Neural progenitor cell (in vitro differentiated cells): ENCODE measurements around the gene XPO1. TPM values are rescaled to one million over a fixed set of nuclear protein-coding genes. Genes with fewer than 3 reads are reported as not detected.
"Not testable (repeated sequence)": the region's sequence is repeated elsewhere in the genome, so short reads cannot be mapped to it uniquely, and the experiment has no call there.

Source experiments
- DNase-seq: peaks from one replicate; pipeline ENCODE4 v3.0.0-alpha.2; 2016; ENCODE audit warnings: low spot score
- H2AFZ ChIP-seq: fragments of 200-600 bp; sonication (generic); replicated peaks from 2 replicates; pipeline ENCODE4 v1.6.1; 2016; ENCODE audit warnings: antibody characterized with exemption
- H3F3A ChIP-seq: fragments of 200-600 bp; sonication (generic); 2 replicates; pipeline ENCODE4 v1.6.1; 2016; ENCODE audit warnings: antibody characterized with exemption, low read depth
- H3K27ac ChIP-seq: fragments of 200-600 bp; sonication (generic); 2 replicates; pipeline ENCODE4 v1.5.1; 2016; ENCODE audit warnings: mild to moderate bottlenecking
- H3K27me3 ChIP-seq: fragments of 200-600 bp; sonication (generic); 2 replicates; pipeline ENCODE4 v1.6.1; 2016; ENCODE audit warnings: mild to moderate bottlenecking, moderate library complexity
- H3K36me3 ChIP-seq: fragments of 200-600 bp; sonication (generic); 2 replicates; pipeline ENCODE4 v1.5.1; 2016
- H3K4me1 ChIP-seq: fragments of 200-600 bp; sonication (generic); 2 replicates; pipeline ENCODE4 v1.6.1; 2016; ENCODE audit warnings: mixed run types
- H3K4me2 ChIP-seq: fragments of 200-600 bp; sonication (generic); 2 replicates; pipeline ENCODE4 v1.6.1; 2016
- H3K4me3 ChIP-seq: fragments of 200-600 bp; sonication (generic); 2 replicates; pipeline ENCODE4 v1.5.1; 2016
- H3K79me2 ChIP-seq: fragments of 200-600 bp; sonication (generic); 2 replicates; pipeline ENCODE4 v1.6.1; 2016; ENCODE audit warnings: low read depth
- H3K9ac ChIP-seq: fragments of 200-600 bp; sonication (generic); 2 replicates; pipeline ENCODE4 v1.6.1; 2016
- H3K9me3 ChIP-seq: fragments of 200-600 bp; sonication (generic); 2 replicates; pipeline ENCODE4 v1.5.1; 2016; ENCODE audit warnings: low read depth
- H4K20me1 ChIP-seq: fragments of 200-600 bp; sonication (generic); 2 replicates; pipeline ENCODE4 v1.6.1; 2016; ENCODE audit warnings: low read depth
- H3K27ac Mint-ChIP-seq: 3 replicates; pipeline ENCODE4 v1.8.0; 2021; ENCODE audit warnings: mixed read lengths
- H3K27me3 Mint-ChIP-seq: 2 replicates; pipeline ENCODE4 v1.8.0; 2022; ENCODE audit warnings: low read depth, mild to moderate bottlenecking, inconsistent platforms, moderate library complexity, mixed read lengths; ENCODE audit not compliant: insufficient read depth
- H3K36me3 Mint-ChIP-seq: 3 replicates; pipeline ENCODE4 v1.8.0; 2021; ENCODE audit warnings: mixed read lengths
- H3K4me1 Mint-ChIP-seq: 3 replicates; pipeline ENCODE4 v1.8.0; 2021; ENCODE audit warnings: mixed read lengths
- H3K4me3 Mint-ChIP-seq: 3 replicates; pipeline ENCODE4 v1.8.0; 2021; ENCODE audit warnings: mild to moderate bottlenecking, moderate library complexity, mixed read lengths
- H3K9me3 Mint-ChIP-seq: 3 replicates; pipeline ENCODE4 v1.8.0; 2020; ENCODE audit warnings: mixed read lengths
- EZH2 ChIP-seq: fragments of 200-600 bp; sonication (generic); IDR thresholded peaks from 2 replicates; pipeline ENCODE4 v1.6.1; 2017; ENCODE audit warnings: antibody characterized with exemption, mild to moderate bottlenecking, moderate library complexity
- EZH2phosphoT487 ChIP-seq: fragments of 200-600 bp; sonication (generic); IDR thresholded peaks from 2 replicates; pipeline ENCODE4 v1.6.1; 2017; ENCODE audit warnings: antibody characterized with exemption
- total RNA-seq: library from RNA; depleted of rRNA; stranded (reverse); fragments of >200 nt; gene quantifications from 2 replicates; pipeline ENCODE4 v1.2.3, GENCODE V29; 2015; ENCODE audit warnings: low replicate concordance
- TF ChIP-seq, protein P1 (sequence below): fragments of 200-600 bp; sonication (generic); IDR thresholded peaks from 2 replicates; pipeline ENCODE4 v1.5.1; 2017; ENCODE audit warnings: antibody characterized with exemption, mild to moderate bottlenecking

XPO1 gene
- total RNA-seq, 1 donor from 2014 or later, result 681 TPM

DNA sequence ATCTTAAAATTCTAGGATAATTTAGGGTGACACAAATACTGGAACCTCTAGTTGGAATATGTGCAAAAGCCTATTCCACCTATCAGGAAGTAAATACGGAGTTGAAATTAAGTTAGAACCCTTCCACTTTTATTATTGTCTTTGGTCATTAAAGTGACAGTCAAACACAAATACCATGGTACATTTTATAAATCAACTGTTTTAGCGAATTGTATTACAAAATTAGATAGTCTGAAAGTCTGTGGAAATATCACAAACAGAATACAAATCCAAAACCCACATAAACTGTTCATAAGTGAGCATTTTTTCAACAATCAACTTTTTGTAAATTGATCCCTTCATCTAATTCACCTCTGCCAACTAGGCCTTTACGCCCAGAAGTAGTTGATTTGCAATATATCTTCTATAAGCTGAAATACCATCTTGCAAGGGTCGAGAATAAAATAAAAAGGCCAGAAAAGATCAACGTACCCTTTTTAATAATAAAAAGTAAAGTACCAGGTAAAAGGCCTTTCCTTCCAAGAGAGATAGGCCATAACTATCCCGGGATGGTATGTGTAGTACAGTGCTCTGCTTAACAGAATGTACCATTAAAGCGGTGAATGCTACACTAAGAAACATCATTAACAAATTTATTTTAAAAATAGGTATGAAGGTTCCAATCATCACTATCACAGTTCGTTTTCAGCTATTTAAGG, 68.6 kb downstream of the XPO1 start:
- peak overlapping the region; percentile 96 for H3K4me3 Mint-ChIP-seq
- no peak for DNase-seq
- peaks cover 46% of the 10 kb centered on the region for H4K20me1 ChIP-seq
- no peaks in the 10 kb centered on the region for H3K9me3 Mint-ChIP-seq
- peaks cover 42% of the 10 kb centered on the region for H3F3A ChIP-seq
- H3K9me3 ChIP-seq, result no peaks in the 10 kb centered on the region
- peak overlapping the region; percentile 99 for H3K4me2 ChIP-seq
- H3K36me3 Mint-ChIP-seq, result peaks cover 9% of the 10 kb centered on the region
- TF ChIP-seq, protein P1, sequence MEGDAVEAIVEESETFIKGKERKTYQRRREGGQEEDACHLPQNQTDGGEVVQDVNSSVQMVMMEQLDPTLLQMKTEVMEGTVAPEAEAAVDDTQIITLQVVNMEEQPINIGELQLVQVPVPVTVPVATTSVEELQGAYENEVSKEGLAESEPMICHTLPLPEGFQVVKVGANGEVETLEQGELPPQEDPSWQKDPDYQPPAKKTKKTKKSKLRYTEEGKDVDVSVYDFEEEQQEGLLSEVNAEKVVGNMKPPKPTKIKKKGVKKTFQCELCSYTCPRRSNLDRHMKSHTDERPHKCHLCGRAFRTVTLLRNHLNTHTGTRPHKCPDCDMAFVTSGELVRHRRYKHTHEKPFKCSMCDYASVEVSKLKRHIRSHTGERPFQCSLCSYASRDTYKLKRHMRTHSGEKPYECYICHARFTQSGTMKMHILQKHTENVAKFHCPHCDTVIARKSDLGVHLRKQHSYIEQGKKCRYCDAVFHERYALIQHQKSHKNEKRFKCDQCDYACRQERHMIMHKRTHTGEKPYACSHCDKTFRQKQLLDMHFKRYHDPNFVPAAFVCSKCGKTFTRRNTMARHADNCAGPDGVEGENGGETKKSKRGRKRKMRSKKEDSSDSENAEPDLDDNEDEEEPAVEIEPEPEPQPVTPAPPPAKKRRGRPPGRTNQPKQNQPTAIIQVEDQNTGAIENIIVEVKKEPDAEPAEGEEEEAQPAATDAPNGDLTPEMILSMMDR, result no peak
- no peak for TF ChIP-seq EZH2
- no peak for TF ChIP-seq EZH2phosphoT487
- H3K4me1 ChIP-seq, result peaks cover 20% of the 10 kb centered on the region
- H3K9ac ChIP-seq, result peak overlapping the region; percentile 85
- H2AFZ ChIP-seq, result no peak overlapping the region
- peaks cover 79% of the 10 kb centered on the region for H3K79me2 ChIP-seq
- peak overlapping the region; percentile 97 for H3K27ac Mint-ChIP-seq
- H3K27me3 ChIP-seq, result no peaks in the 10 kb centered on the region
- H3K27me3 Mint-ChIP-seq, result no peaks in the 10 kb centered on the region
- H3K36me3 ChIP-seq, result no peaks in the 10 kb centered on the region
- peaks cover 26% of the 10 kb centered on the region for H3K4me1 Mint-ChIP-seq
- peak overlapping the region; percentile 90 for H3K4me3 ChIP-seq
- peak overlapping the region; percentile 95 for H3K27ac ChIP-seq

DNA sequence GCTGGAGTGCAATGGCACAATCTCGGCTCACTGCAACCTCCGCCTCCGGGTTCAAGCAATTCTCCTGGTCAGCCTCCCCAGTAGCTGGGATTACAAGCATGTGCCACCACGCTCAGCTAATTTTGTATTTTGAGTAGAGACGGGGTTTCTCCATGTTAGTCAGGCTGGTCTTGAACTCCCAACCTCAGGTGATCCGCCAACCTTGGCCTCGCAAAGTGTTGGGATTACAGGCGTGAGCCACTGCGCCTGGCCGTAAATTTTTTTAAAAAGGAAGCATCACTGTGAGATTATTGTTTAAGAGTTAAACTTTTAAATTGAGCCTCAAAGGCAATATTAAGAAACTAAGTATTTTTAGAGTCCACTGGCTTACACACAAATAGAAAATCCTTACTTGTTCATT, 69.9 kb downstream of the XPO1 start:
- peaks cover 87% of the 10 kb centered on the region for H3K79me2 ChIP-seq
- not testable (repeated sequence) for H3K4me3 ChIP-seq, H3K9me3 ChIP-seq, H3K36me3 ChIP-seq, H2AFZ ChIP-seq, H3K27ac ChIP-seq, DNase-seq, H3K27me3 ChIP-seq, H3K36me3 Mint-ChIP-seq, H3K9me3 Mint-ChIP-seq, H3K27ac Mint-ChIP-seq, H3K9ac ChIP-seq, H3K27me3 Mint-ChIP-seq
- peaks cover 26% of the 10 kb centered on the region for H3K4me1 ChIP-seq
- Mint-ChIP-seq H3K4me3 (peak overlapping the region; percentile 96), H3K4me1 (peaks cover 32% of the 10 kb centered on the region)
- peaks cover 48% of the 10 kb centered on the region for H3F3A ChIP-seq
- peaks cover 60% of the 10 kb centered on the region for H4K20me1 ChIP-seq
- peak overlapping the region; percentile 99 for H3K4me2 ChIP-seq

DNA sequence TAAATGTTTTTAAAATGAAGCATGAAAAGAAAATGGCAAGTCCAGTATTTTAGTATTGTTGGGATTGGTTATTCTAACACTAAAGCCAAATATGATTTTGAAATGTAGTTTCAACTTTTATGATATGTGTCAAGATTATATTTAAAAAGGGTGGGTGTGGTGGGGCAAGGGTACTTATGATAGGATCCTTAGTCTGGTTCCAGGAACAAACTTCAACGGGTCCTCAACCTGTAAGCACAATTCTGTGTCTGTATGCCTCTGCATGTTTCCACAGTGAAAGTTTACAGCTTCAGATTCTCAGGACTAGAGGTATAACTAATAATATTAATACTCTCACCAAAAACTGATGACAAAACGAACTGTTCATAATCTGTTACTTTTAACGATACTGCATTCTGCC, 73.1 kb downstream of the XPO1 start:
- Mint-ChIP-seq H3K27ac (no peak overlapping the region), H3K9me3 (no peaks in the 10 kb centered on the region), H3K4me3 (no peak overlapping the region), H3K36me3 (peaks cover 14% of the 10 kb centered on the region), H3K27me3 (no peaks in the 10 kb centered on the region), H3K4me1 (peaks cover 28% of the 10 kb centered on the region)
- H3K36me3 ChIP-seq, result no peaks in the 10 kb centered on the region
- no peak for DNase-seq
- H2AFZ ChIP-seq, result no peak overlapping the region
- H3K9ac ChIP-seq, result no peak overlapping the region
- TF ChIP-seq EZH2phosphoT487 (no peak), EZH2 (no peak)
- TF ChIP-seq, protein P1, result no peak
- no peak overlapping the region for H3K4me3 ChIP-seq
- peaks cover 100% of the 10 kb centered on the region for H3K79me2 ChIP-seq
- no peaks in the 10 kb centered on the region for H3K9me3 ChIP-seq
- no peaks in the 10 kb centered on the region for H3K27me3 ChIP-seq
- H3K4me2 ChIP-seq, result no peak overlapping the region
- peaks cover 20% of the 10 kb centered on the region for H3K4me1 ChIP-seq
- H3F3A ChIP-seq, result peaks cover 28% of the 10 kb centered on the region
- peak overlapping the region; percentile 51 for H3K27ac ChIP-seq
- H4K20me1 ChIP-seq, result peaks cover 92% of the 10 kb centered on the region

DNA sequence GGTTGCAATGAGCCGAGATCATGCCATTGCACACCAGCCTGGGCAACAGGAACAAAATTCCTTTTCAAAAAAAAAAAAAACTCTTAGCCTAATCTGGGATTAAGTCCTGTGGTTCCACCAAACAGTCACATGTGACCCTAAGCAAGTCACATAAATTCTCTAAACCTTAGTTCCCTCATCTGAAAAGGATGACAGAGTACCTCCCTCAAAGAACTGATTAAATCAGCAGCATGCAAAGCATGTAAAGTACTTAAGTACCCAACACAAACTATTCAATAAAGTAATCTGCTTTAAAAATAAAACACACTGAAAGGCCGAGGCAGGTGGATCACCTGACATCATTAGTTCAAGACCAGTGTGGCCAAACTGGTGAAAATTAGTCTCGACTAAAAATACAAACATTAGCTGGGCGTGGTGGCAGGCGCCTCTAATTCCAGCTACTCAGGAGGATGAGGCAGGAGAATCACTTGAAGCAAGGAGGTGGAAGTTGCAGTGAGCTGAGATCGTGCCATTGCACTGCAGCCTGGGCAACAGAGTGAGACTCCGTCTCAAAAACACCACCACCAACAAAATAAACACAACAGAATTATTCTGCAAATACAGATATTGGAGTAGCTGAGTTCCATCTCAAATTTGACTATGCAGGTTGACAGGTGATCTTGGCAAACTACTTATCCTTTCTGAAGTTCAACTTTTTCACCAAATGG, 74.2 kb downstream of the XPO1 start:
- Histone ChIP-seq H3K36me3 (no peaks in the 10 kb centered on the region), H3K79me2 (peaks cover 100% of the 10 kb centered on the region), H3K4me1 (peaks cover 14% of the 10 kb centered on the region), H3K4me3 (no peak overlapping the region), H4K20me1 (peaks cover 94% of the 10 kb centered on the region), H3F3A (peaks cover 19% of the 10 kb centered on the region), H3K27ac (peak overlapping the region; percentile 51), H3K9me3 (no peaks in the 10 kb centered on the region), H2AFZ (no peak overlapping the region), H3K9ac (no peak overlapping the region), H3K27me3 (no peaks in the 10 kb centered on the region), H3K4me2 (peak overlapping the region; percentile 16)
- no peaks in the 10 kb centered on the region for H3K9me3 Mint-ChIP-seq
- peaks cover 17% of the 10 kb centered on the region for H3K36me3 Mint-ChIP-seq
- DNase-seq, result peak; percentile 50
- H3K27ac Mint-ChIP-seq, result peak overlapping the region; percentile 7
- H3K27me3 Mint-ChIP-seq, result no peaks in the 10 kb centered on the region
- no peak for TF ChIP-seq EZH2
- no peak for TF ChIP-seq EZH2phosphoT487
- H3K4me3 Mint-ChIP-seq, result no peak overlapping the region
- H3K4me1 Mint-ChIP-seq, result peaks cover 25% of the 10 kb centered on the region
